ENCODE results near the gene BST1. TPM values are rescaled to one million over a fixed set of nuclear protein-coding genes. Genes with fewer than 3 reads are reported as not detected.

BST1 gene
- total and polyA plus RNA-seq, 2 of the 8 experiments (the other 6 are each of a cell fraction or from before 2014, with no cell fraction given): 0.52 to 0.54 TPM

GRCh38 chr4:15753081-15753480, 50.2 kb downstream of the BST1 start (continued):
- no peak for TF ChIP-seq CTBP2 (IDR thresholded peaks at IDR 0.05; ENCODE audit: borderline replicate concordance, insufficient read depth, insufficient read length, low read length)
- TF ChIP-seq TCF12 (IDR thresholded peaks at IDR 0.05; ENCODE audit: low read depth, low read length): no peak
- TF ChIP-seq KDM5A (IDR thresholded peaks at IDR 0.05; ENCODE audit: low read length): no peak
- no peak for TF ChIP-seq RNF2 (IDR thresholded peaks at IDR 0.05; ENCODE audit: borderline replicate concordance, low read depth, low read length, missing control alignments, poor library complexity, severe bottlenecking)
- no peak for TF ChIP-seq TEAD4 (IDR thresholded peaks at IDR 0.05; ENCODE audit: low read depth, low read length)
